ENCODE measurements around the gene RASL12. TPM values are rescaled to one million over a fixed set of nuclear protein-coding genes. Genes with fewer than 3 reads are reported as not detected.

Gene RASL12
- total RNA-seq, 2 donors from 2014 or later, result 56.3 to 124 TPM

- Histone ChIP-seq H3K4me1 (replicated peaks) (no peaks in the 10 kb centered on the region), H3K27me3 (replicated peaks; ENCODE audit: insufficient read depth) (no peaks in the 10 kb centered on the region), H3K4me3 (no peak overlapping the region), H3K36me3 (no peaks in the 10 kb centered on the region), H3K9me3 (no peaks in the 10 kb centered on the region), H3K27ac (peak overlapping the region in 1 of 2 donors; percentile 17)
- TF ChIP-seq, protein P1, sequence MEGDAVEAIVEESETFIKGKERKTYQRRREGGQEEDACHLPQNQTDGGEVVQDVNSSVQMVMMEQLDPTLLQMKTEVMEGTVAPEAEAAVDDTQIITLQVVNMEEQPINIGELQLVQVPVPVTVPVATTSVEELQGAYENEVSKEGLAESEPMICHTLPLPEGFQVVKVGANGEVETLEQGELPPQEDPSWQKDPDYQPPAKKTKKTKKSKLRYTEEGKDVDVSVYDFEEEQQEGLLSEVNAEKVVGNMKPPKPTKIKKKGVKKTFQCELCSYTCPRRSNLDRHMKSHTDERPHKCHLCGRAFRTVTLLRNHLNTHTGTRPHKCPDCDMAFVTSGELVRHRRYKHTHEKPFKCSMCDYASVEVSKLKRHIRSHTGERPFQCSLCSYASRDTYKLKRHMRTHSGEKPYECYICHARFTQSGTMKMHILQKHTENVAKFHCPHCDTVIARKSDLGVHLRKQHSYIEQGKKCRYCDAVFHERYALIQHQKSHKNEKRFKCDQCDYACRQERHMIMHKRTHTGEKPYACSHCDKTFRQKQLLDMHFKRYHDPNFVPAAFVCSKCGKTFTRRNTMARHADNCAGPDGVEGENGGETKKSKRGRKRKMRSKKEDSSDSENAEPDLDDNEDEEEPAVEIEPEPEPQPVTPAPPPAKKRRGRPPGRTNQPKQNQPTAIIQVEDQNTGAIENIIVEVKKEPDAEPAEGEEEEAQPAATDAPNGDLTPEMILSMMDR (IDR thresholded peaks at IDR 0.05), result no peak
- TF ChIP-seq POLR2A (IDR thresholded peaks at IDR 0.05), result no peak
- no peak for TF ChIP-seq POLR2AphosphoS5 (IDR thresholded peaks at IDR 0.05)
- intact Hi-C loops (cut with DNase I), result no loop called here
- 59% methylated on average over 12 of the region's 12 CpGs for WGBS
- DNase-seq (ENCODE audit: low spot score), result no peak
These were observed 24.4 kb upstream of the RASL12 start for GRCh38 chr15:65091946-65092770.

DNA sequence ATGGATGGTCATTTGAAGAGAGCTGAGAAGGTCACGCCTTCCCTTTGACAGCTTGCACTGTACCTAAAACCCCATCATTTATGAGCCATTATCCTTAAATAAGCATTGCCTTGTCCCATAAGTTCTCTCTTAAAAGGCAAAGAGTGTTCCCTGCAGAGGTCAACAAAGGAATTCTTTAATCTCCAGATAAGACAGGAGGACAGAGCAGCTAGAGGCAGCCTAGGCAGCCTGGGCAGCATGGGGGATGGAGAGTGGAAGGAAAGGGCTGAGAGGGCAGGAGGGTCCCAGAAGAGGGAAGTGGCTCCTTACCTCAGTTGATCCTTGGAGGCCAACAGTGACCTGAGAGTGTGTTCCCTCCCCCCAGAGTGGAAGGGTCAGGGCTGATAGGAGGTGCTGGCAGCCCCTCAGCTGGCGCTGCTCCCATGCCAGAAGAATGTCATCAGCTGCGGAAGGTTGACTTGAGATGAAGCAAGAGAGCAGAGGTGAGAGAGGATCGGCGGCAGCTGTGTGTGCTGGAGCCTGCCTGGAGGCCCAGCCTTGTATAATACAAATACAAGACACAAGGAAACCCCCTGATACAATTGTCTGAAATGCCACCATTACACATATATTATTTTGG is 21.5 kb upstream of the RASL12 start:
- intact Hi-C loops (cut with DNase I), result no loop called here
- no peak for DNase-seq (ENCODE audit: low spot score)
- Histone ChIP-seq H3K9me3 (no peaks in the 10 kb centered on the region), H3K36me3 (no peaks in the 10 kb centered on the region), H3K27ac (peak overlapping the region; percentile 87 to 88), H3K4me3 (no peak overlapping the region), H3K4me1 (replicated peaks) (no peaks in the 10 kb centered on the region), H3K27me3 (replicated peaks; ENCODE audit: insufficient read depth) (no peaks in the 10 kb centered on the region)
- TF ChIP-seq POLR2A (IDR thresholded peaks at IDR 0.05) (no peak), POLR2AphosphoS5 (IDR thresholded peaks at IDR 0.05) (no peak)
- TF ChIP-seq, protein P1 (IDR thresholded peaks at IDR 0.05), result no peak
- WGBS, result 46% methylated on average over 5 of the region's 5 CpGs

DNA sequence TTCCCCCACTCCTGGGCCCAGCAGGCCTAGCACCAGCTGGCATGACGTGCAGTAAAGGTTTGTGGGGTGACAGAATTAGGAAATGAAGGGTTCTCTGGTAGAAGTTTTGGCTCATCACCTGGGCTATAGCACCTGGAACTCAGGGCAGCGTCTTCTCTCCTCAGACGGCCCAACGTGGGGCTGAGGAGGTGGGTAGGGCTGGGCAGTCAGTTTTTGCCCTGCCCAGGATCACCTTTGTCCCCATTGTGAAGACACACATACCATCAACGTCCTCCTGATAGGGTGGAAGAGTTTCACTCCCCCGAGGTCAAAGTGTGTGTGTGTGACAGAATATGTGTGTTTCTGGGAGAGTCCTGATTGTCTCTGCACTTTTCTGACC is 20.8 kb upstream of the RASL12 start:
- H3K4me3 ChIP-seq, result no peak overlapping the region
- no peaks in the 10 kb centered on the region for H3K4me1 ChIP-seq (replicated peaks)
- H3K27ac ChIP-seq, result peak overlapping the region; percentile 87 to 88
- TF ChIP-seq, protein P1 (IDR thresholded peaks at IDR 0.05), result no peak
- TF ChIP-seq POLR2A (IDR thresholded peaks at IDR 0.05) (no peak), POLR2AphosphoS5 (IDR thresholded peaks at IDR 0.05) (no peak)
- no peak for DNase-seq (ENCODE audit: low spot score)
- H3K36me3 ChIP-seq, result no peaks in the 10 kb centered on the region
- intact Hi-C loops (cut with DNase I), result no loop called here
- H3K27me3 ChIP-seq (replicated peaks; ENCODE audit: insufficient read depth), result no peaks in the 10 kb centered on the region
- H3K9me3 ChIP-seq, result no peaks in the 10 kb centered on the region
- 27% methylated on average over 6 of the region's 6 CpGs for WGBS

DNA sequence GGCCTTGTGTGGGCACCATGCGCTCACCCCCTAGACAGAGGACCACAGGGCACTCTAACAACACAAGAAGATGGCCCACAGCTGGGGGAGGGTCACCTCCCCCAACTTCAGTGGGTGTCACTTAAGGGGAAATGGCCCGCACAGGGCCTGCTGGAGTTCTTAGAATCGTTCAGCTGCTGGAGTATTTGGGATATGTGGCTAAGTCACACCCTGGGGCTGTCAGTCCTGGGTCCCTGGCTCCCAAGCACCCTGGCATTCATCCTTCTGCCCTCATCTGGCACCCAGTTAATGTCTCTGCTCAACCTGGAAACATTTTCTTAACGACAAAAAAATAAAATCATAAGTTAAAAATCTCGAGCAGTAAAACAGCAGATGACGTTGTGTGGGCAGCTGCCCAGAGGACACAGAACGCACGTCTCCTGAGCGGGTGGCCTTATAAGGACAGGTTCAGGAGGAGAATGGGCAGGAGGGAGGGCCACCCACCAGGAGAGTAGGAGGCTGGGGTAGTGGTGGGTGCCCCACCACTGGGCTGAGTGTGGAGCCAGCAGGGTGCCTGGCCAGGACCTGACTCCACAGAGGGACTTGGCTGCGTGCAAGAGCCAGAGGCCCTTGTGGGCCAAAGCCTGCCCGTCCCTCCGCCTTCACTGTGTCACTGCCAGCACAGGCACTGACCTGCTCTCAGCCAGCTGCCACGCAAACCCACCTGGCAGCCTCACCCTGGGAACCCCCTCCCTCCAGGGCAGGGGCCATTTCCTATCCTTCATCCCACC is 20.3 kb upstream of the RASL12 start:
- Histone ChIP-seq H3K36me3 (no peaks in the 10 kb centered on the region), H3K9me3 (no peaks in the 10 kb centered on the region), H3K4me1 (replicated peaks) (no peaks in the 10 kb centered on the region), H3K27me3 (replicated peaks; ENCODE audit: insufficient read depth) (no peaks in the 10 kb centered on the region), H3K4me3 (no peak overlapping the region), H3K27ac (peak overlapping the region; percentile 87 to 88)
- WGBS, result 16% methylated on average over 12 of the region's 13 CpGs
- TF ChIP-seq POLR2AphosphoS5 (IDR thresholded peaks at IDR 0.05), result peak; percentile 86
- TF ChIP-seq, protein P1 (IDR thresholded peaks at IDR 0.05), result no peak
- TF ChIP-seq POLR2A (IDR thresholded peaks at IDR 0.05), result no peak
- intact Hi-C loops (cut with DNase I), result no loop called here
- peak; percentile 85 for DNase-seq (ENCODE audit: low spot score)

Measured in prostate gland (tissue), 2 donors.